Activated CD4-positive, alpha-beta T cell treated with anti-CD3 and anti-CD28 coated beads, Interleukin-2, amount 10 ng/mL, durations not matched to agents 24 days and 14 days (primary cell): ENCODE results near the gene SNAPC2. TPM values are rescaled to one million over a fixed set of nuclear protein-coding genes. Genes with fewer than 3 reads are reported as not detected.
A peak's percentile ranks its signal among the peaks of the same experiment; 100 is the strongest.

Experiments
- DNase-seq: peaks from one replicate; pipeline ENCODE4 v3.0.0; 2022
- H3K27ac Mint-ChIP-seq: one replicate; pipeline ENCODE4 v1.8.0; 2022; ENCODE audit warnings: mild to moderate bottlenecking, mixed read lengths
- H3K27me3 Mint-ChIP-seq: one replicate; pipeline ENCODE4 v1.8.0; 2022; ENCODE audit warnings: mixed read lengths
- H3K36me3 Mint-ChIP-seq: one replicate; pipeline ENCODE4 v1.8.0; 2022; ENCODE audit warnings: low read depth, mild to moderate bottlenecking, mixed read lengths
- H3K4me1 Mint-ChIP-seq: one replicate; pipeline ENCODE4 v1.8.0; 2021; ENCODE audit warnings: mixed read lengths
- H3K4me3 Mint-ChIP-seq: one replicate; pipeline ENCODE4 v1.8.0; 2022; ENCODE audit warnings: mild to moderate bottlenecking, moderate library complexity, mixed read lengths
- H3K9me3 Mint-ChIP-seq: one replicate; pipeline ENCODE4 v1.8.0; 2021; ENCODE audit warnings: mixed read lengths
- intact Hi-C: fragments of 100-400 bp; cut with micrococcal nuclease; formaldehyde crosslinking; loops from one replicate; pipeline ENCODE4 v1.15.1; 2023
- total RNA-seq: library from RNA; stranded (reverse); gene quantifications from 2 replicates; pipeline ENCODE4 v1.2.3, GENCODE V29; 2022

The SNAPC2 gene
- total RNA-seq, 1 donor from 2014 or later: 23.2 TPM

DNA sequence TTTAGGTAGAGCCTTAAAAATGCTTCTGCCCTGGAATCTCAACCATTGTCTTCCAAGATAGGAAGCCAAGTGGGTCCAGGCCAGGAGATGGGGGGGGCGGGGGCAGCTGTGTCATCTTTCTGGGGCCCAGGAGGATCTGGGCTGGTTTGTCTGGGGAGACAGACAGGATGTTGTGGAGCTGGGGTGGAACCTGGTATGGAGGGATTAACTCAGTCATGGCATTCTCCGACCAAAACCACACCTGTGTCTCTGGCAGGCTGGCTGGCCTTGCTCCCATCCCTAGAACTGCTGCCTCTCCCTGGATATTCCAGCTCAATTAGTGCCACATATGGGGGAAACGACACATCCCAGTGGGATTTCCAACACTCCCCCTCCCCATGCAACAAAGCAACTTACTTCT lies 19.2 kb upstream of the SNAPC2 start:
- DNase-seq: no peak
- no peak overlapping the region for H3K27ac Mint-ChIP-seq
- intact Hi-C loops: no loop called here
- H3K27me3 Mint-ChIP-seq: peaks cover 3% of the 10 kb centered on the region
- no peaks in the 10 kb centered on the region for H3K9me3 Mint-ChIP-seq
- peaks cover 23% of the 10 kb centered on the region for H3K4me1 Mint-ChIP-seq
- H3K4me3 Mint-ChIP-seq: no peak overlapping the region
- peaks cover 14% of the 10 kb centered on the region for H3K36me3 Mint-ChIP-seq

DNA sequence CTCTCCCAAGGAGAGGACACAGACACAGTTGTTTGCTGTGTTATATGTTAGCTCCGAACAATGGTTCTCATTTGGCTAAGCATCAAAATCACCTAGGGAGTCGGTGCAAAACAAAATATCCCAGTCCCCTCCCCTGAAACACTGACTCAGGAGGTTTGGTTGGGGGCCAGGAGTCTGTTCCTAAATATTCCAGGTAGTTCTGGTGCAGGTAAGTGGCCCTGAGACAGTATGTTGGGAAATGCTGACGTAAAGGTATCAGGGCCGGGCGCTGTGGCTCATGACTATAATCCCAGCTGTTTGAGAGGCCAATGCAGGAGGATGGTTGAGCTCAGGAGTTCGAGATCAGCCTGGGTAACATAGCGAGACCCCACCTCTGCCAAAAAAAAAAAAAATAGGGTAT lies 18.8 kb upstream of the SNAPC2 start:
- peak; percentile 56 for DNase-seq
- H3K27ac Mint-ChIP-seq: no peak overlapping the region
- intact Hi-C loops: no loop called here
- H3K27me3 Mint-ChIP-seq: peaks cover 3% of the 10 kb centered on the region
- H3K4me3 Mint-ChIP-seq: no peak overlapping the region
- H3K36me3 Mint-ChIP-seq: peaks cover 14% of the 10 kb centered on the region
- peaks cover 23% of the 10 kb centered on the region for H3K4me1 Mint-ChIP-seq
- no peaks in the 10 kb centered on the region for H3K9me3 Mint-ChIP-seq

DNA sequence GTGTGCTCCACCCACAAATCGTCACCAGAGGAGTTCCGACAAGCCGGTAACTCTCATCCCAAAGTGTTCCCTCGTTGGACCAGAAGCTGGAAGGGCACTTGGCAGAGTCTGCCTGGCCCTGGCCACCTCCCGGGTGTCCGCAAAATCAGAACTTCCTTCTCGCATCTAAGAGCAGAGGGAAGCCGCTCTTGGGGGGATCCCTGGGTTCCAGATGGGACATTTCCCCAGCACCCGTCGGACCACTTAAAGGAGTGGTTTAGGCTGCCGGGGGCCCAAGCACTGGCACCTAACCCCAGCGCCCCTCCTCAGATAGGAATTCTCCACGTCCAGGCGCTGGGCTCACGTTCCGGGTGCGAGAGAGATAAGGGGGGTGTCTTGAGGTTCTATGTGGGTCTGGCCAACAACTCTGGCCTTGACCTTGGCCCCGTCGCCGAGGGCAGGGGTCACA lies 17.3 kb upstream of the SNAPC2 start:
- Mint-ChIP-seq H3K4me1 (peaks cover 25% of the 10 kb centered on the region), H3K36me3 (peaks cover 17% of the 10 kb centered on the region), H3K27ac (peak overlapping the region; percentile 96), H3K9me3 (no peaks in the 10 kb centered on the region), H3K4me3 (peak overlapping the region; percentile 93), H3K27me3 (peaks cover 3% of the 10 kb centered on the region)
- DNase-seq: peak; percentile 68
- intact Hi-C loops: loop anchor here (1.0 to 2.0 kb wide), 3 partner anchors 17 to 40 kb away; partner anchors contain the start of genes SNAPC2 and TIMM44

DNA sequence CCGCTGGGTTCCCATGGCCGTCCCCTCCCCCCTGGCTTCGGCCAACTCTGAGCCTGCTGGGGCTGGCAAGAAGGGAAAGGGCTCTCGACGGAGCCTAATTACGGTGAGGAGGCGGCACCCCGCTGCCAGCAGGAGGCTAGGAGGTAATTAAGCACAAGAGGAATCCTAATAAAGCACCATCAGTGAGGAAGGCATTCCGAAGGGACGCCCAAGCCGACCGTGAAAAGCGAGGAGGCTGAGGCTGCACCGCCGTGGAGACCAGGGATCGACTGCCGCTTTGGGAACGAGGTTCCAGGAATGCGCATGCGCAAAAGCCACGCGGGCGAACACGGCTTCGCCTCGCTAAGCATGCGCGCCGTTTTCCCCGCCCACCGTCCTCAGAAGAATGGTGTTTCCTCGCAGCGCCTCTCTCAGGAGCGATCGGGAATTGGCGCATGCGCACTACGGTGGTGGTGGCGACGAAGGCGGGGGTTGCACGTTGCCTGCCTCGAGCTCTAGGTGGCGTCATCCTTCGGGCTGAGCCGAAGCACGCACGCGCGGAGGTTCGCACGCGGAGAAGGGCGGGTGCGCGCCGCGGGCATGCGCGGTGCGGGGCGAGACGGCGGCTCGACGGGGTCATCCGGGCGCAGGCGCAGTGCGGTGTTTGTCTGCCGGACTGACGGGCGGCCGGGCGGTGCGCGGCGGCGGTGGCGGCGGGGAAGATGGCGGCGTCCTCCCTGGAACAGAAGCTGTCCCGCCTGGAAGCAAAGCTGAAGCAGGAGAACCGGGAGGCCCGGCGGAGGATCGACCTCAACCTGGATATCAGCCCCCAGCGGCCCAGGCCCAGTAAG lies 16.7 kb upstream of the SNAPC2 start, which contains the start of gene MAP2K7:
TSS of gene MAP2K7 (plus strand) at position 634 of the 830 bp plus-strand sequence. CDS start at position 702, 68 bp downstream.
- DNase-seq: peak; percentile 100
- H3K27me3 Mint-ChIP-seq: peaks cover 3% of the 10 kb centered on the region
- no peaks in the 10 kb centered on the region for H3K9me3 Mint-ChIP-seq
- peak within 1 kb of the TSS; percentile 93 for H3K4me3 Mint-ChIP-seq
- H3K36me3 Mint-ChIP-seq: peaks cover 19% of the 10 kb centered on the region
- H3K27ac Mint-ChIP-seq: peak within 1 kb of the TSS; percentile 96
- intact Hi-C loops: loop anchor here (1.0 to 2.0 kb wide), 3 partner anchors 17 to 40 kb away; partner anchors contain the start of genes SNAPC2 and TIMM44
- H3K4me1 Mint-ChIP-seq: peaks cover 25% of the 10 kb centered on the region

DNA sequence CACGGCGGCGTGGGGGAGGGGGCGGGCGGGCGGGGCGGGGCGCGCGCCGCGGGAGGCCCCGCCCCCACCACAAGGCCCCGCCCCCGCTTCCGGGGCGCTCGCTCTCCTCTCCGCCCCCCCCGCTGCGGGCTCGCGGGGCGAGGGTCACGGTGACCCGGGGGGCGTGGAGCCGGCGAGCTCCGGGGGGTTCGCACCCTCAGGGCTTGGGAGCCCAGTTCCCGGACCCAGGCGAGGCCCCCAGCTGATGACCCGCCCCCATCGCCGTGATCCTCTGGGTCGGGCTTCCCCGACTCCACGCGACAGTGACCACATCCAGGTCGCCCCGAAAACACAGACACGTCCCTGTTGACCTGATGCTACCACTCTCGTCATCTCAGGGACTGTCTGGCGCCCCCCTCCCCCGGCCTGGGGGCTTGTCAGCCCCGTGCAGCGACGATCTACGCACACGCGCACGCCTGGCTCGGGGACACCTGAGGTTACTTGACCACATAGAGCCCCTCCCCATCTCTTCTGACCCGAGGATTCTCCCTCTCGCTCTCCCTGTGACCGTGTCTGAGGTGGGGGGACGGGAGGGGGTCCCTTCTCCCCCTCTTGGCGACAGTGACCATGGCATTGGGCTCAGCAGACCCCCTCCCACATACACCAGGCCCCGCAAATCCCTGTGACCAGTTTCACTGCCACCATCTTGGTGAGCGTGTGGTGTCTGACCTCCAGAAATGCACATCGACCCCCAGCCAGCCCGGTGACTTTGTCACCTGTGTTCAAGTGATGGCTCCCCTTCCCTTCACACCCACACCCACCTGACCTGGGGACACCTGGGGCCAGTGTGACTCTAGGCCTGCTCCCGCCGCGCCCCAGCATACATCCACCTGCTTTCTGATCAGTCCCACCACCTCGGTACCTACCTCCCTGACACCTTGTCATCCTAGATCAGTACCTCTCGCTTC lies 15.8 kb upstream of the SNAPC2 start:
- peaks cover 25% of the 10 kb centered on the region for H3K4me1 Mint-ChIP-seq
- H3K36me3 Mint-ChIP-seq: peaks cover 19% of the 10 kb centered on the region
- DNase-seq: peak; percentile 91
- H3K9me3 Mint-ChIP-seq: no peaks in the 10 kb centered on the region
- peak overlapping the region; percentile 93 for H3K27ac Mint-ChIP-seq
- peaks cover 3% of the 10 kb centered on the region for H3K27me3 Mint-ChIP-seq
- peak overlapping the region; percentile 93 for H3K4me3 Mint-ChIP-seq
- intact Hi-C loops: no loop called here

DNA sequence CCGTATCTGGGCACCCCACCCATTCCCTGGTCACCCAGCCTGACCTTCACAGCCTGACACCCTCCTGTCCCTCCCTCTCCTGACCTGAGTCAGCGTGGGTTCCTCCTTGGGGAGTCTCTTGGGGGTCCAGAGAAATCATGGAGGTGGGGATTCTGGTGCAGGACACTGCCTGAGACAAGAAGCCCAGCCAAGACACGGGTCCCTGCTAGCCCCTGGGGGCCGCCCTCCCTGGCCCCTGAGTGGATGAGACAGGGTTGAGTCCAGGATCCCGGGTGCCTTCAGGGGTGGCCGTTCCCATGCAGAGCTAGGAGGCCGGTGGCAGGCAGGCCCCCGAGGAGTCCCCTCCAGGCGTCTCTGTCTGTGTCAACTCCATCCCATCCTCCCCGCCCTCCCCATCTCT lies 14.9 kb upstream of the SNAPC2 start:
- intact Hi-C loops: no loop called here
- peak overlapping the region; percentile 93 for H3K27ac Mint-ChIP-seq
- peak; percentile 59 for DNase-seq
- peak overlapping the region; percentile 92 for H3K4me3 Mint-ChIP-seq
- peaks cover 19% of the 10 kb centered on the region for H3K36me3 Mint-ChIP-seq
- H3K4me1 Mint-ChIP-seq: peaks cover 25% of the 10 kb centered on the region
- no peaks in the 10 kb centered on the region for H3K9me3 Mint-ChIP-seq
- H3K27me3 Mint-ChIP-seq: peaks cover 3% of the 10 kb centered on the region

DNA sequence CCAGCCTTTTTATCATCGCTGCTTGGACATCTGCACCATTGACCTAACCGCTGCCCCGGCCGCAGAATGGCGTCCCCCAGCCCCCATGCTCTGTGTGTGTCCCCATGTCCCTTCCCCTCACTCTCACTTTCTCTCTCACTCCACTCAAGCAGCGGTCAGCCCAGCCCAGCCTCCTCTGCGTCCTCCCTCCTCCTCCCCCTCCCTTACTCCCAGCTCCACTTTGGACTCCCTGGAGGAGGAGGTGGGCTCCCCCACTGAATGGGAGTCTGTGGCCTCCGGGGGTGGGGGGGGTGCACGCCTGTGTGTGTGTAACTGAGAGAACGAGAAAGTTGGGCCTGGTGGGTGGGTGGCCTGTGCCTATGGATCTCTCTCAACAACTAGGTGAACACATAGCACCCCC lies 14.3 kb upstream of the SNAPC2 start:
- Mint-ChIP-seq H3K4me1 (peaks cover 25% of the 10 kb centered on the region), H3K36me3 (peaks cover 24% of the 10 kb centered on the region), H3K27me3 (peaks cover 3% of the 10 kb centered on the region), H3K27ac (peak overlapping the region; percentile 87), H3K9me3 (no peaks in the 10 kb centered on the region), H3K4me3 (peak overlapping the region; percentile 92)
- DNase-seq: no peak
- intact Hi-C loops: no loop called here

DNA sequence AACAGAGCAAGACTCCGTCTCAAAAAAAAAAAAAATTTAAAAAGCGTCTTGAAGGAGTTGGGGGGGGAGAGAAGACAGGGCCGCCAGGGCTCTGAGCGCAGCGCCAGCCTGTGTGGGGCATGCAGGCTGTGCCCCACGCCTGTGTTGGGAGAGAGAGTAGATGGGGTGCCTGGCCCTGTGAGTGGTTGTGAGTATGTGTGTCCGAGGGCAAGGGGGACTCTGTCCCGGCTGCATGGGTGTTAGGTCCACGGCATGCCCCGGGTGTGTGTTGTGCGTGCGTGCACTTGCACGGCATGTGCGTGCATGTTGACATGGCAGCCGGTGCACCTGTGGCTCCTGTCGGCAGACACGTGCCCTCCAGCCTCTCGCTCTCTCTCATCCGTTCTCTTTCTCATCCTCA lies 13.0 kb upstream of the SNAPC2 start:
- no peaks in the 10 kb centered on the region for H3K9me3 Mint-ChIP-seq
- peaks cover 3% of the 10 kb centered on the region for H3K27me3 Mint-ChIP-seq
- no peak overlapping the region for H3K4me3 Mint-ChIP-seq
- no peak for DNase-seq
- peaks cover 33% of the 10 kb centered on the region for H3K36me3 Mint-ChIP-seq
- H3K27ac Mint-ChIP-seq: no peak overlapping the region
- peaks cover 25% of the 10 kb centered on the region for H3K4me1 Mint-ChIP-seq
- intact Hi-C loops: no loop called here

DNA sequence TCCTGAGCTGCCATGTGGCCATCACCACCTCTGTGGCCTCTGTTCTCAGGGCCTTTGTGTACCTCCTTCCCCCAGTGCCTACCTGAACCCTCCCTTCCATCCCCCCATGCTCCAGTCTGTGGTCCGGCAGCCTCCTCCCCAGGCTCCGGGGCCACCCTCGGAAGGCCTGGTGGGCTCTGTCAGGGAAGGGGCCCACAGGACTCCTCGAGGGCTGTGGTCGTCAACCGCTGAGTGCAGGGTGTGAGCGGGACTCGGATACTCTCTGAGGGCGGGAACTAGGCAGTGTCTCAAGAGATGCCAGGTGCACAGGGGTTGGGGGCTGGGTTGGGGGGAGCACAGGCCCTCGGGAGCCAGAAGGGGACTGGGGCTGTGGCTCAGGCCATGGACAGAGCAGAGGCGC lies 12.6 kb upstream of the SNAPC2 start:
- peaks cover 3% of the 10 kb centered on the region for H3K27me3 Mint-ChIP-seq
- H3K27ac Mint-ChIP-seq: no peak overlapping the region
- no peak overlapping the region for H3K4me3 Mint-ChIP-seq
- no peak for DNase-seq
- H3K36me3 Mint-ChIP-seq: peaks cover 34% of the 10 kb centered on the region
- H3K4me1 Mint-ChIP-seq: peaks cover 23% of the 10 kb centered on the region
- H3K9me3 Mint-ChIP-seq: no peaks in the 10 kb centered on the region
- intact Hi-C loops: no loop called here

DNA sequence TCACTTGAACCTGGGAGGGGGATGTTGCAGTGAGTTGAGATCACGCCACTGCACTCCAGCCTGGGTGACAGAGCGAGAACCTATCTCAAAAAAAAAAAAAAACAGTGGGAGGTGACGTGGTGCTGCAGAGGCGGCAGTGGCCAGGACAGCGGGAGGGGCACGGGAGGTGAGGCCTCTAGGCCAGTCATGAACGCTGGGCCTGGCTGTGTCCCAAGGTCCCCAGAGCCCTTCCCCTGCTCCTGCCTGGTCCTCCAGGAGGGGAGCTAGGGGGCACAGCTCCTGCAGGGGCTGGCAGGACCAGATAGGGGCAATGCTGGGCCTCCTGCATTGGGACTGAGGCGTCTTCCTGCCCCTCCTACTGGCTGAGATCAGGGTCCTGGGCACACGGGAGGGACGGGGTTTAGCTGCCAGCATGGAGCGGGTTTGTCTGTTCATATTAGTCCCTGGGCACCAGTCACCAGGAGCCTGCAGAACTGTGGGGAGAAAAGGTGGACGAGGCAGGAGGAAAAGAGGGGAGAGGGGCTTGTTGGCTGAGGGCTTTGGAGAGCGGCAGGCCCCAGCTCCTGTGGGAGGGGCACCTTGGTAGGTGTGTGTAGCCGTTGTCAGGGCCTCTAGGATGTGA lies 11.9 kb upstream of the SNAPC2 start:
- no peak overlapping the region for H3K27ac Mint-ChIP-seq
- peaks cover 3% of the 10 kb centered on the region for H3K27me3 Mint-ChIP-seq
- peaks cover 19% of the 10 kb centered on the region for H3K4me1 Mint-ChIP-seq
- no peak overlapping the region for H3K4me3 Mint-ChIP-seq
- no peaks in the 10 kb centered on the region for H3K9me3 Mint-ChIP-seq
- no peak for DNase-seq
- intact Hi-C loops: no loop called here
- peaks cover 38% of the 10 kb centered on the region for H3K36me3 Mint-ChIP-seq

DNA sequence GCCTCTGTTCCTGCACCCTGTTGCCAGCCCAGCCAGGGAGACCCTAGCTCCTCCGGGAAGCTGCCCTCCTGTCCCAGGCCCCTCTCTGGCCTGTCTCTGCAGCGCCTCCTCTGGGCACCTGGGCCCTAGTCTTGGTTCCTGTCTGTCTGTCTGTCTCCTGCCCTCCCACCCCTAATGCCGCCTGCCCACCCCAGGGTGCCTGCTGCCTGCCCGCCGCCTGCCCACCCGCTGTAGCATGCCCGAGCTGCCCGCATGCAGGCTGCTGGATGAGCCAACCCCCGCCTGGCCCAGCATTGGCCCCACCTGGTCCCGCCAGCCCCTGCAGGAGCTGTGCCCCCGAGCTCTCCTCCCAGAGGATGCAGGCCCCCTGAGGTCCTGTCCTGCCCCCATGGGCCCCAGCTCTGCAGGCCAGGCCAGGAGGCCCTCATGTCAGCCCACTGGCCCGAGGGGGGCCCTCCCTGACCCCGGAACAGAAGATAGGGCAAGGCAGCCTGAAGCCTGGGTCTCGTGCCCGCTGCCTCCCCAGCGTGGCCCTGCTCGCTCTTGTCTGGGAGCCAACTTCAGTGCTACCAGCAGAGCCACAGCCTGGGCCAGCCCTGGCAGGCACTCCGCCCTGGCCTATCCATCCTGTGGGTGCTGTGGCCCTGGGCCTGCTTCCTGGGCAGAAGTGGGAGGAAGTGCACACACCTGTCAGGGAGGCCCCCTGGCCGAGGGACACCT lies 11.2 kb upstream of the SNAPC2 start:
- Mint-ChIP-seq H3K9me3 (no peaks in the 10 kb centered on the region), H3K36me3 (peaks cover 37% of the 10 kb centered on the region), H3K27me3 (no peaks in the 10 kb centered on the region), H3K4me3 (no peak overlapping the region), H3K4me1 (peaks cover 15% of the 10 kb centered on the region), H3K27ac (no peak overlapping the region)
- peak; percentile 55 for DNase-seq
- intact Hi-C loops: no loop called here

DNA sequence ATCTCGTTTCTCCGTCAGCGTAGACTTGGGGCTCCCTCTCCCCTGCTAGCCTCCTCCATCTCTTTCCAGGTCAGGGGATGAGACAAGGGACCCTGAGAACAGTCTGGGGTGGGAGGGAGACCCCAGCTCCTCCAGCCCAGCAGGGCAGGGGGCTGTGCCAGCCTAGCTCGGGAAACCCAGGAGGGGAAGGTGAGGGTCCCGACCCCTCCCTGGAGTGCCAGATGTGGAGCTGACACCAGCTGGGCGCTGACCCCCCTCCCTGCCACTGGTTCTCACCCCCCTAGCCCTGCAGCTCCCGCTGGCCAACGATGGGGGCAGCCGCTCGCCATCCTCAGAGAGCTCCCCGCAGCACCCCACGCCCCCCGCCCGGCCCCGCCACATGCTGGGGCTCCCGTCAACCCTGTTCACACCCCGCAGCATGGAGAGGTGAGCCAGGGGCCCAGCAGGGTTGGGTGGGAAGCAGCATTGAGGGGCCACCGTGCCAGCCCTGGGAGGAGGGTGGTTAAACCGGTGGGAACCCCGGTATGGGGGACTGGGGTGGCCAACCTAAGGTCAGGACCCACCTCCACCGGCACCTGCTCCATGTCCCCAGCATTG lies 10.6 kb upstream of the SNAPC2 start:
- H3K27ac Mint-ChIP-seq: no peak overlapping the region
- peaks cover 13% of the 10 kb centered on the region for H3K4me1 Mint-ChIP-seq
- no peak for DNase-seq
- no peaks in the 10 kb centered on the region for H3K27me3 Mint-ChIP-seq
- intact Hi-C loops: no loop called here
- no peak overlapping the region for H3K4me3 Mint-ChIP-seq
- H3K9me3 Mint-ChIP-seq: no peaks in the 10 kb centered on the region
- peaks cover 37% of the 10 kb centered on the region for H3K36me3 Mint-ChIP-seq
